ENCODE measurements around the gene CFB.
"Not testable (repeated sequence)": the region's sequence is repeated elsewhere in the genome, so short reads cannot be mapped to it uniquely, and the experiment has no call there.

CFB gene

GRCh38 chr6:31970604-31971271 is 24.8 kb downstream of the CFB start:
- DNase-seq (ENCODE audit: low read depth in 2 of 2), result no peak

DNA sequence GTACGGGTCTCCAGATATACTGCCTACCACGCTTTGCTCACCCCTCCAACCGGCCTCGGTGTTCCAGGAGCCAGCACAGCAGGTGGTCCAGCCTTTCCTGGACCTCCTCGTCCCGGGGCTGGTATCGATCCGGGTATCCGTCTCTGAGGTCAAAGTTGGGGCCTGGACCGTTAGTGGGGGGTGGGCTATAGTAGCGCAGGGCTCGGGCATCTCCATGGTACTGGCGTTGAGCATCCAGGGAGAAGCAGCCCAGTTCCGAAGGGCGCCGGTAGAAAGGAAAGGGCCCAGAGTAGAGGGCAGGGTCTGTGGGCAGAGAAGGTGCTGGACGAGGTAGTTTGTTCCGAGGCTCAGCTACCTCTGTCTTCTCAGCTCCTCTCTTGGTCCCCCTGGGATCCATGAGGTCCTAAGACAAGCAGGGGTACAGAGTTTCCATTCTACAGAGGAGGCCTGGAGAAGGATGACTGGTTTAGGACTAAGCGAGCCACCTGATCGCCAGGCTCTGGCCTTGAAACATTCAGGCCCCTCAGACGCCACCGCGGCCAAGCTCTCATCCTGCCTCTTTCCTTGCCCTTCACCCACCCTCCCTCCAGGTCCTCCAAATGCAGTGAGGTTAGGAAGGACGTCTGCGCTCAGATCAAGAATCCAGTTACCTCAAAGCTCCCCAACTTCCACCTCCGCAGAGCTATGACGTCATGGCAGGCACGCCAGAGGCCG is 25.5 kb downstream of the CFB start:
- no peak for DNase-seq (ENCODE audit: low read depth in 2 of 2)

DNA sequence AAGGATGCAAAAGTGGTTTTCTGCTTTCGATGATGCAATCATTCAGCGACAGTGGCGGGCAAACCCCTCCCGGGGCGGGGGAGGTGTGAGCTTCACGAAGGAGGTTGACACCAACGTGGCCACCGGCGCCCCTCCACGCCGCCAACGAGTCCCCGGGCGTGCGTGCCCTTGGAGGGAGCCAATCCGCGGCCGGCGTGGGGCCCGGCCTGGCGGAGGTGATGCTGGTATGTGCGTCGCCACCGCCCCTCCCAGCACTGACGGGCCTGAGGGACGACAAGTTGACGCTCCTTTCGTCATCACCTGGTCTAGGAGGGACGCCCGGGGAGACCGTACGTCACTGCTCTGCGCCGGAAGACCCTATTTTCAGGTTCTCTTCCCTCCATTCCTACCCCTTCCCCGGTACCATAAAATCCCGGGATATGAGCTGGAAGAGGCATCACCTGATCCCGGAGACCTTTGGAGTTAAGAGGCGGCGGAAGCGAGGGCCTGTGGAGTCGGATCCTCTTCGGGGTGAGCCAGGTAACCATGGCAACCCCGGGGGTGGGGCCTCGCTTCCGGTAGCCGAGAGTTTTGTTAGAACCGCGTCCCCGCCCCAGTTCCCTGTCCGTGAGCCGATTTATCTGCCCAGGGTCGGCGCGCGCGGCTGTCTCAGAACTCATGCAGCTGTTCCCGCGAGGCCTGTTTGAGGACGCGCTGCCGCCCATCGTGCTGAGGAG is 26.3 kb downstream of the CFB start, which contains the start of gene DXO:
TSS of gene DXO (minus strand) at position 146 of the 716 bp plus-strand sequence. CDS start 463 bp downstream, outside the sequence.
- peak; percentile 96 for DNase-seq (ENCODE audit: low read depth in 2 of 2)

- no peak for DNase-seq (ENCODE audit: low read depth in 2 of 2)
Observed at GRCh38 chr6:31972709-31973350, 26.9 kb downstream of the CFB start.

DNA sequence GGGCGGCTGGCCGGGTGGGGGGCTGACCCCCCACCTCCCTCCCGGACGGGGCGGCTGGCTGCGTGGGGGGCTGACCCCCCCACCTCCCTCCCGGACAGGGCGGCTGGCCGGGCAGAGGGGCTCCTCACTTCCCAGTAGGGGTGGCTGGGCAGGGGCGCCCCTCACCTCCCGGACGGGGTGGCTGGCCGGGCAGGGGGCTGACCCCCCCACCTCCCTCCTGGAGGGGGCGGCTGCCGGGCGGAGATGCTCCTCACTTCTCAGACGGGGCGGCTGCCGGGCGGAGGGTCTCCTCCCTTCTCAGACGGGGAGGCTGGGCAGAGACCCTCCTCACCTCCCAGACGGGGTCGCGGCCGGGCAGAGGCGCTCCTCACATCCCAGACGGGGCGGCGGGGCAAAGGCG is 30.2 kb downstream of the CFB start:
- DNase-seq (ENCODE audit: low read depth in 2 of 2), result not testable (repeated sequence)

GRCh38 chr6:31977816-31978431 is 32.0 kb downstream of the CFB start:
- no peak for DNase-seq (ENCODE audit: low read depth in 2 of 2)

DNA sequence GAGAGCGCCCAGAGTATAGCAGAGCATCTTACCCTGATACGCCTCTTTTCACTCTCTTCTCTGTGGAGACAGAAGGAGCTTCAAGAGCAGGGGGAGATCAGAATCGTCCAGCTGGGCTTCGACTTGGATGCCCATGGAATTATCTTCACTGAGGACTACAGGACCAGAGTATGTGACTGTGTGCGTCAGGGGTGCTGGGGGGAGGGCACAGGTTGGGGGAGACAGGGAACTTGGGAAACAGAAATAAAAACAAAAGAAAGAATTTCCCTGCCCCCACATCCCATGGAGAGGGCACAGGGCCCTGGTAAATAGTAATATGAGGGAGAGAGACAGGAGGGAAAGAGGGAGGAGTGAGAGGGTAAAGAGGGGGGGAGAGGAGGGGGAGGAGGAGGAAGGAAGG is 32.9 kb downstream of the CFB start:
- no peak for DNase-seq (ENCODE audit: low read depth in 2 of 2)

DNA sequence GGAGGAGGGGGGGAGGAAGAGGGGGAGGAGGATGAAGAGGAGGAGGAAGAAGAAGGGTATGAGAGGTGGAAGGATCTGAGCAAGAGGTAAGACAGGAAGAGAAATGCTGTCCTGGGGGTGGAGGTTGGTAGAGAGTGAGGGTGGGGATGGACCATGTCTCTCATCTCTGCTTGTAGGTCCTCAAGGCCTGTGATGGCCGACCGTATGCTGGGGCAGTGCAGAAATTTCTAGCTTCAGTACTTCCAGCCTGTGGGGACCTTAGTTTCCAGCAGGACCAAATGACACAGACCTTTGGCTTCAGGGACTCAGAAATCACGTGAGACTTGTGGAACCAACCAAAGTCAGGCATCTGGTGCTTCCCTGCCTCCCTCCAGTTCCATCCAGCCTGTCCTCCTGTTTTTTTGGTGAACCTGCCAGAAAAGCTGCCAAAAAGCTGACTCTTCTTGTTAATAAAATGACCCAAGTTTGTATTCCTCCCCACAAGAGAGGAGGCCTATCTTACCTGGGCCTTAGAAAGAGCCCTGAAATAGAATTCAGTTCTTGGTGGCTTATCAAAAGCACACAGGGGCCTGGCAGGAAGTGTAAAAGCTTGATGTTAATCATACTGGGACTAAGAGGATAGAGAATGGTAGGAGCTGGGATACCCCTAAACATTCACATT is 33.5 kb downstream of the CFB start:
- no peak for DNase-seq (ENCODE audit: low read depth in 2 of 2)

- not testable (repeated sequence) for DNase-seq (ENCODE audit: low read depth in 2 of 2)
Observed at GRCh38 chr6:31980195-31980876, 34.4 kb downstream of the CFB start.

- DNase-seq (ENCODE audit: low read depth in 2 of 2), result not testable (repeated sequence)
Observed at GRCh38 chr6:31980998-31981397, 35.1 kb downstream of the CFB start.

DNA sequence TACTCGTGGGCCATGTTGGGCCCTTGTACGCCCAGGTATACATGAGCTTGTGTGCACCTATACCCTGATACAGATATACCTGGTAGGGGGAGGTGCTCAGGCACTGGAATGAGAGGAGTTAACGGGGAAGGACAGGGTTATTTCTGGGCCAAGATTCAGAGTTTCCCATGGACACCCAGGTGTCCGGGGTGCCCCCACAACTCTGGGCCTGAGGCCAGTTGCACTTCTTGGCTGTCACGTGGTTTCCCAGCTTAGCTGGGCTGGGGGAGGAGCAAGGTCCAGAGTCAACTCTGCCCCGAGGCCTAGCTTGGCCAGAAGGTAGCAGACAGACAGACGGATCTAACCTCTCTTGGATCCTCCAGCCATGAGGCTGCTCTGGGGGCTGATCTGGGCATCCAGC is 35.8 kb downstream of the CFB start, which contains the start of gene C4A:
TSS of gene C4A (plus strand) at position 314 of the 400 bp plus-strand sequence. CDS start at position 365, 51 bp downstream.
- DNase-seq (ENCODE audit: low read depth in 2 of 2), result not testable (repeated sequence)

GRCh38 chr6:31989363-31989762 is 43.5 kb downstream of the CFB start:
- not testable (repeated sequence) for DNase-seq (ENCODE audit: low read depth in 2 of 2)

DNA sequence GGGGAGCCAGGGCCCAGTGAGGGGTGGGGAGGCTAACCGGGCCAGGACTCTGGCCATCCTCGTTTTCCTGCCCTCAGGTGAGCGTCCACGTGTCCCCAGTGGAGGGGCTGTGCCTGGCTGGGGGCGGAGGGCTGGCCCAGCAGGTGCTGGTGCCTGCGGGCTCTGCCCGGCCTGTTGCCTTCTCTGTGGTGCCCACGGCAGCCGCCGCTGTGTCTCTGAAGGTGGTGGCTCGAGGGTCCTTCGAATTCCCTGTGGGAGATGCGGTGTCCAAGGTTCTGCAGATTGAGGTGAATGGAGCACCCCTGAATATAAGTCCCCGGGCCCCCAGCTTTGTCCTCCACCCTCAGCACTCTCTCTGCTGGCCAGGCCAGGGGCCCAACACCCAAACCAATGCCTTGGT is 48.5 kb downstream of the CFB start:
- DNase-seq (ENCODE audit: low read depth in 2 of 2), result not testable (repeated sequence)

GRCh38 chr6:31996385-31996784 is 50.5 kb downstream of the CFB start:
- DNase-seq (ENCODE audit: low read depth in 2 of 2), result not testable (repeated sequence)
